ENCODE data around the gene BHLHE23.

BHLHE23 gene

DNA sequence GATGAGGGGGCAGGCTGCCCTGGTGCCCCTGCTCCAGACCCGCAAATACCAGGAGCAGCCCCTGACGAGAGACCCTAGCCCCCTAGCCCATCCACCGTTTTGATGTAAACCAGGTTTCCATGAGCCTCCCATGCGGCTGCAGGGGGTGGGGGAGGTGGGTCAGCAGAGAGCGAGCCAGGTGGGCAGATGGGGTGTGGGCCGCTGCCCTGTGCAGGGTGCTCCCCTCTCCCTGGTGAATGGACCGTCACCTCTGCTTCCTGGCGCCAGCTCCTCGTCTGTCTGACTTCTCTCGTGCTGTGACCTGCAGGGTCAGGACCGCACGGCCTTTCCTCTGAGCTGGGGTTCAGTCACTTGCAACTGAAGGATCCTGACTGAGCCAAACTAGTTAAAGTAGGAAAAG, 15.7 kb upstream of the BHLHE23 start:
- no peak for DNase-seq (ENCODE audit: low read depth)
- Histone ChIP-seq H3K4me1 (ENCODE audit: control insufficient read depth, insufficient read depth, low read length) (peaks cover 7% of the 10 kb centered on the region), H3K27me3 (replicated peaks; ENCODE audit: control insufficient read depth, insufficient read depth, low read length) (peaks cover 86% of the 10 kb centered on the region), H3K9ac (ENCODE audit: low read length) (no peak overlapping the region), H3K36me3 (ENCODE audit: control insufficient read depth, insufficient read depth, low read length, severe bottlenecking) (no peaks in the 10 kb centered on the region), H3K4me3 (ENCODE audit: low read length) (no peak overlapping the region), H3K9me3 (ENCODE audit: control insufficient read depth, low read length) (peaks cover 9% of the 10 kb centered on the region)

DNA sequence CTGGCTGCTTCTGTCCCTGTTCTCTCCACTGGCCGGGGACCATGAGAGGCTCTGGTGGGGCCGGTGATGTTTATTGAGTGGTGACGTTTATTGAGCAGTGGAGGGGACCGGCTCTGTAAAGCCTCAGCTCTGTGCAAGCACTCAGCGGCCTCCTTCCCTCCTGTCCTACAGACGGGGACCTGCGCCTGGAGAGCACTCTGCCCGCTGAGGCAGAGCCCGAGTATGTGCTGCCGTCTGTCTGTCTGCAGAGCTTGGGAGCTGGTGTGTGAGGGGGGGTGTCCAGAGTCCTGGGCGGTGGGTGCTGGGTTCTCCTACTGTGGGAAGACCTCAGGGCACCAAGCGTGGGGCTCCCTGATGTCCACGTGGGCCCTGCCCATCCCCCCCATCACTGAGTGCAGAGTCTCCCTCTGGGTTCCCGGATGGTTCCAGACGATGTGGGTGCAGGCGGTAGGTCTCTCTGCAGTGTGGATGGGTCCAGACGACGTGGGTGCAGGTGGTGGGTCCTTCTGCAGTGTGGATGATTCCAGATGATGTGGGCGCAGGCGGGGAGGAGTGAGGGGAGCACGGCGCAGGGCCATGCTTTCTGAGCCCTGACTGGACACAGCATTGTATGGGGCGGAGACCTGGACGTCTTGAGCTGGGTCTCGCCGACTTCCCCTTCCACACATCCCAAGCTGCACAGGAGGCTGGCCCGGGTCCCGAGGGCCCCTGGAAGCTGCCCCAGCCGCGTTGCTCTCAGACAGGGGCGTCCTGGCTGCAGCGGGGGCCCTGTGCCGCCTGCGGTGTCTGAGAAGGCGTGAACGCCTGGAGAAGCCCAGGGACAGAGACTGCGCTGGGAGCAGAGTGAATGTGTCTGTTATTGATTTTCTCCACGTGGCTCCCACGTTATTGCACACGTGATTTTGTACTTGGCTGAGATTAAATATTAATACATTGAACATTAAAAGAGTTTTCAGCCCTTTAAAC, 14.9 kb upstream of the BHLHE23 start:
- Histone ChIP-seq H3K4me1 (ENCODE audit: control insufficient read depth, insufficient read depth, low read length) (peaks cover 7% of the 10 kb centered on the region), H3K9ac (ENCODE audit: low read length) (no peak overlapping the region), H3K27me3 (replicated peaks; ENCODE audit: control insufficient read depth, insufficient read depth, low read length) (peaks cover 86% of the 10 kb centered on the region), H3K4me3 (ENCODE audit: low read length) (no peak overlapping the region), H3K9me3 (ENCODE audit: control insufficient read depth, low read length) (peaks cover 9% of the 10 kb centered on the region), H3K36me3 (ENCODE audit: control insufficient read depth, insufficient read depth, low read length, severe bottlenecking) (no peaks in the 10 kb centered on the region)
- no peak for DNase-seq (ENCODE audit: low read depth)

DNA sequence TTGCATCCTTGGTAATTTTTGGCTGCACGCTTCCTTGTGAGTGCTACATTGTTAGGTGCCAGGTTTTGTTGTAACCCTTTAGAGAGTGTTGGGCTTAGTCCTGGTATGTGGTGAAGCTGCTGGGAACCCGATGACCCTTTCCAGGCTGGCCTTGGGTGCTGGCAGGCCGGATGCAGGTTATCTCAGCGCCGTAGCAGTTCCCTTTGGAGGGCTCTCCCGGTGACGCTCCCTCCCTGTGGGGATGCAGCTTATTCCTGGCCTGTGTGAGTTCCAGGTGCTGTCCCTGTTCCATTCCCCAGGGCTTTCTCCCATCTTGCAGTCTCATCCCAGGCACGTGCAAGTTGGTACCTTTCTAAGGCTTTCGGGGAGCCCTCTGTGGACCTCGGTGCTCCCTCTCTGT, 13.9 kb upstream of the BHLHE23 start:
- Histone ChIP-seq H3K27me3 (replicated peaks; ENCODE audit: control insufficient read depth, insufficient read depth, low read length) (peaks cover 82% of the 10 kb centered on the region), H3K9ac (ENCODE audit: low read length) (no peak overlapping the region), H3K4me3 (ENCODE audit: low read length) (no peak overlapping the region), H3K9me3 (ENCODE audit: control insufficient read depth, low read length) (peaks cover 9% of the 10 kb centered on the region), H3K4me1 (ENCODE audit: control insufficient read depth, insufficient read depth, low read length) (peaks cover 4% of the 10 kb centered on the region), H3K36me3 (ENCODE audit: control insufficient read depth, insufficient read depth, low read length, severe bottlenecking) (no peaks in the 10 kb centered on the region)
- no peak for DNase-seq (ENCODE audit: low read depth)

DNA sequence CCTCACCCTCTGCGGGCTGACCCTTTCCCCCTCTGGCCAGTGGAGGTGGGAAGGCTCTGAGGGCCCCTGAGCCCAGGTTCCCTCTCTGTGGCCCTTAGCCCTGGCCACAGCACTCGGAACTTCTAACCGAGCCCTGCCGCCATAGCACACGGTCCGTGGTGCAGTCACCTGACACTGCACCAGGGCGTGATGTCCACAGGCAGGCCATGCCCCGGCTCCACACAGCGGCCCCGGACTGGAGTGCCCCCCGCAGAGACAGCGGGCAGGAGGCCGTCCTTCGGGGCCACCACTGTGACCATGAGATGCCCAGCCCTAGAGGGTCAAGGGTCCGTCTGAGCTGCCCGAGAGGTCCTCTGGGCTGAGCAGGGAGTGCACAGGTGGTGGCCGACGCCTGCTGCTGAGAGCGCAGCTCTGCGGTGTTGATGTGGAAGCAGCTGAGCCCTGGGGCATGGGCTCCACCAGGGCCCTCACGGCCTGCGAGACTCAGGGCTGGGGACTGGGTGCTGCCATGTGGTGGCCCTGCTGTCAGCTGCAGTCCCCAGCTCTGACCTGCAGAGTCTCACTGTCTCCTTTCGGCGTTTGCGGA, 11.2 kb upstream of the BHLHE23 start:
- Histone ChIP-seq H3K36me3 (ENCODE audit: control insufficient read depth, insufficient read depth, low read length, severe bottlenecking) (no peaks in the 10 kb centered on the region), H3K9me3 (ENCODE audit: control insufficient read depth, low read length) (peaks cover 22% of the 10 kb centered on the region), H3K4me3 (ENCODE audit: low read length) (no peak overlapping the region), H3K27me3 (replicated peaks; ENCODE audit: control insufficient read depth, insufficient read depth, low read length) (peaks cover 85% of the 10 kb centered on the region), H3K4me1 (ENCODE audit: control insufficient read depth, insufficient read depth, low read length) (no peaks in the 10 kb centered on the region), H3K9ac (ENCODE audit: low read length) (no peak overlapping the region)
- no peak for DNase-seq (ENCODE audit: low read depth)

DNA sequence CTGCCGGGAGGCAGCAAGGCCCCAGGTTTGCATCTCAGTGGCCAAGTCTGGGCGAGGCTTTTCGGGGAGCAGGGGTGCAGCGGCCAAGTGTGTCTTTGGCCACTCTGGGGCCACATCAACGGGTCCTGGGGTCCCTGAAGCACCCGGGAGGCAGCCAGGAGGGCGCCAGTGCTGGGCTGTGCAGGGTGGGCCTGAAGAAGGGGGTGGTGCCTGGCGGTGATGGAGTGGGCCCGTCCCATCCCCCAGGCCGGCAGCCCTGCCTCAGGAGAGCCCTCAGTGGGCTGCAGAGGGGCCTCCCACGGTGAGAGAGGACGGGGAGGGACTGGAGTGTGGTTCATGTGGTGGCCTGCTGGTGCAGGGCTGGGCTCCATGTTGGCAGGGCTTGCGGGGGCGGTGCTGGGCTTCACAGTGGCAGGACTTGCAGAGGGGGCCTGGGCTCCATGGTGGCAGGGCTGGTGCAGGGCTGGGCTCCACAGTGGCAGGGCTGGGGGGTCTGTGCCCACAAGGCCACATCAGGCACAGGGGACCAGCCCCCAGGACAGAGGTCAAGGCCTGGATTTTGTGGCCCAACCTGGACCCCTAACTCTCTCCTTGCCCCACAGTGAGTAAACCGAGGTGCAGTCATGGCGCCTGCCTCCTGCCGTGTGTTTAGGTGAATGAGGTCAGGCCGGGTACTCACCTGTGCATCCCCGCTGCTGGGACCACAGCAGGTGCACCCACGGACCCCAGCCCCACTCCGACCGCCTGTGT, 10.5 kb upstream of the BHLHE23 start:
- H3K9me3 ChIP-seq (ENCODE audit: control insufficient read depth, low read length): peaks cover 28% of the 10 kb centered on the region
- H3K4me1 ChIP-seq (ENCODE audit: control insufficient read depth, insufficient read depth, low read length): no peaks in the 10 kb centered on the region
- H3K27me3 ChIP-seq (replicated peaks; ENCODE audit: control insufficient read depth, insufficient read depth, low read length): peaks cover 84% of the 10 kb centered on the region
- no peaks in the 10 kb centered on the region for H3K36me3 ChIP-seq (ENCODE audit: control insufficient read depth, insufficient read depth, low read length, severe bottlenecking)
- H3K9ac ChIP-seq (ENCODE audit: low read length): no peak overlapping the region
- H3K4me3 ChIP-seq (ENCODE audit: low read length): no peak overlapping the region
- DNase-seq (ENCODE audit: low read depth): no peak

DNA sequence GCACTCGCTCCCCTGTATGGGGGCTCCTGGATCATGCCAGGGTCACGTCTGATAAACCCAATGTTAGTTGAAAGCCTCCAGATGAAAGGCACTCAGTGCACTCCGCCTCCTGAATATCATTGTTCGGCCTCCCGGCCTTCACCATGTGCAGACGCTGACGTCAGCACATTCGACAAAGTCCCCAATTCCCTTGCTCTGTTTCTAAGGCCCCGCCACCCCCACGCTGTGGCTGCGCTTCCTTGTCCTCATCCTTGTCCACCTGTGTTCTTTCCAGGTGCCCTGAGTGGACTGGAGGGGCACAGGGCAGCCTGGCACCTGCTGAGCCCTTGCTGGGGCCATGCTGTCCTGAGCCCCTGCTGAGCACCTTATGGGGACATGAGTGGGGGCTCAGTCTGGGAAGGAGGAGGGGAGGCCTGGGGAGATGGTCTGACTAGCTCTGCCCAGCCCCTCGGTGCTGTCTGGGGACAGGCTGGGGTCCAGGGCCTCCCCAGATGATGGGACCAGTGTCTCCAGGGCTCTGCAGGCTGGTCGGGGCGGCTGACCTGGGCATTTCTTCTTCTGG, 9.8 kb upstream of the BHLHE23 start:
- no peak for DNase-seq (ENCODE audit: low read depth)
- H3K36me3 ChIP-seq (ENCODE audit: control insufficient read depth, insufficient read depth, low read length, severe bottlenecking): no peaks in the 10 kb centered on the region
- peaks cover 28% of the 10 kb centered on the region for H3K9me3 ChIP-seq (ENCODE audit: control insufficient read depth, low read length)
- H3K27me3 ChIP-seq (replicated peaks; ENCODE audit: control insufficient read depth, insufficient read depth, low read length): peaks cover 83% of the 10 kb centered on the region
- H3K4me3 ChIP-seq (ENCODE audit: low read length): no peak overlapping the region
- H3K9ac ChIP-seq (ENCODE audit: low read length): no peak overlapping the region
- no peaks in the 10 kb centered on the region for H3K4me1 ChIP-seq (ENCODE audit: control insufficient read depth, insufficient read depth, low read length)

DNA sequence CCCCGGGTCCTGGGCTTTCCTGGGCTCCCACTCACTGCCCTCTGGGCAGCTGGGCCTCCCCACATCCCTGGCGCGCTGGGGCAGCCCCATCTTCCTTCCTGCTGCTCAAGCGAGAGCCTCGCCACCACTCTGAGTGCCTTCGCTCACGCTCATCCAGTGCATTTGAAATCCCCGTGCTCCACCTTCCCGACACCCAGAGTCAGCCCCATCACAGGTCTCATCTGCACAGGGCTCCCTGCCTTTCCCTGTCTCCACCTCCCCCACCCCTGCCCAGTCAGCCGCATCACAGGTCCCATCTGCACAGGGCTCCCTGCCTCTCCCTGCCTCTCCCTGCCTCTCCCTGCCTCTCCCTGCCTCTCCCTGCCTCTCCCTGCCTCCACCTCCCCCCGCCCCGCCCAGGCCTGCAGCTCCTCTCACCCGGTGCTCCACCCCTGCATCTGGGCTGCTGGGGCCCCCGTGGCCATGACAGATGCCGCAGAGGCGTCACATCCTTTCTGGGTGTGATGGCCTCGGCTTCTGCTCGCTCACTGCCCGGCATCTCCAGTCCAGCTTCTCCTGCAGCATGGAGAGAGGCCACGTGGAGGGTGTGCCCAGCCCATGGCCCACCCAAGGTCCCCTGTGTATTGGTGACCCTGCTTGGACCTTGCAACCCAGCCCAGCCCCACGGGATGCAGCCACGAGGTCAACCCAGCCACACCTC, 9.0 kb upstream of the BHLHE23 start:
- H3K9ac ChIP-seq (ENCODE audit: low read length): no peak overlapping the region
- no peak overlapping the region for H3K4me3 ChIP-seq (ENCODE audit: low read length)
- H3K9me3 ChIP-seq (ENCODE audit: control insufficient read depth, low read length): peaks cover 26% of the 10 kb centered on the region
- no peaks in the 10 kb centered on the region for H3K4me1 ChIP-seq (ENCODE audit: control insufficient read depth, insufficient read depth, low read length)
- H3K27me3 ChIP-seq (replicated peaks; ENCODE audit: control insufficient read depth, insufficient read depth, low read length): peaks cover 82% of the 10 kb centered on the region
- H3K36me3 ChIP-seq (ENCODE audit: control insufficient read depth, insufficient read depth, low read length, severe bottlenecking): no peaks in the 10 kb centered on the region
- no peak for DNase-seq (ENCODE audit: low read depth)

DNA sequence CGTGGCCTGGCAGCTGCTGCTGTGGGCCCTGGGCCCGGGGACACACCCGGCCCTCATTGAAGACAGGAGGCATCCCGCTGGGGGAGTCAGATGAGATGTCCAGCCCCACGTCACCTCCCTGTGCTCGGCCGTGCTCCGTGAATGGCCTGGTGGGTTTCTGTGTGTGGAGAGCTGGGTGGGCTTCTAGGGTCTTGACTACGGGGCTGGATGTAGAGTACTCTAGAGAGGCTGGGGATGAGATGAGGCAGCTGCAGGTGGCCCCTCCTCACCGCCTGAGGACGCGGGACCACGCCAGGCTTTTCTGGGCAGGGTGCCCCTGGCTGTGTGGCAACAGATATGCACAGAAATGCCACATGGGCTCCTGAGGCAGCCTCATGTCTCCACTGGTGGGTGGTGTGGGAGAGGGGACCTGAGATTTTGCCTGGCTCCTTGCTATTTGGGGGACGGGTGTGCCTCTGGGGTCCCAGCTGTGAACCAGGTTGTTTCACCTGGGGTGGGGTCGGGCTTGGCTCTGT, 8.4 kb upstream of the BHLHE23 start:
- no peaks in the 10 kb centered on the region for H3K4me1 ChIP-seq (ENCODE audit: control insufficient read depth, insufficient read depth, low read length)
- no peaks in the 10 kb centered on the region for H3K36me3 ChIP-seq (ENCODE audit: control insufficient read depth, insufficient read depth, low read length, severe bottlenecking)
- H3K9me3 ChIP-seq (ENCODE audit: control insufficient read depth, low read length): peaks cover 20% of the 10 kb centered on the region
- DNase-seq (ENCODE audit: low read depth): no peak
- H3K9ac ChIP-seq (ENCODE audit: low read length): no peak overlapping the region
- peaks cover 80% of the 10 kb centered on the region for H3K27me3 ChIP-seq (replicated peaks; ENCODE audit: control insufficient read depth, insufficient read depth, low read length)
- H3K4me3 ChIP-seq (ENCODE audit: low read length): no peak overlapping the region

DNA sequence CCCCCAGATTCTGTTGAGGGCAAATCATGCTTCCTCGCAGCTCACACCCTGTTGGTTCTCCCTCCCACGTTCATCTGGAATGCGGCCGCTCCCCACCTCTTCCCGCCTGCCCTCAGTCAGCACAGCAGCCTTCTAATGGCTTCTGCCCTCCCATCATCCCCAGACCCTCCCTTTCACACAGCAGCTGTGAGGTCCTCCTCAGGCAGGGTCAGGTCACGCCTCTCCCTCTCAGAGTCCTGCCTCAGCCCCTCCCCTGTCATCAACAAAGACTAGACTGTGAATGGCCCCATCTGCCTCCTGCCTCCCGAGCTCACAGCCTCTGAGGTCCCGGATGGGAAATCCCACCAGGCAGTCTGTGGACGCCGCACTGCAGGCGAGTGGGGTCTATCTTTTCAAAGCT, 7.9 kb upstream of the BHLHE23 start:
- Histone ChIP-seq H3K4me1 (ENCODE audit: control insufficient read depth, insufficient read depth, low read length) (no peaks in the 10 kb centered on the region), H3K36me3 (ENCODE audit: control insufficient read depth, insufficient read depth, low read length, severe bottlenecking) (no peaks in the 10 kb centered on the region), H3K9me3 (ENCODE audit: control insufficient read depth, low read length) (peaks cover 19% of the 10 kb centered on the region), H3K9ac (ENCODE audit: low read length) (no peak overlapping the region), H3K4me3 (ENCODE audit: low read length) (no peak overlapping the region), H3K27me3 (replicated peaks; ENCODE audit: control insufficient read depth, insufficient read depth, low read length) (peaks cover 81% of the 10 kb centered on the region)
- no peak for DNase-seq (ENCODE audit: low read depth)

DNA sequence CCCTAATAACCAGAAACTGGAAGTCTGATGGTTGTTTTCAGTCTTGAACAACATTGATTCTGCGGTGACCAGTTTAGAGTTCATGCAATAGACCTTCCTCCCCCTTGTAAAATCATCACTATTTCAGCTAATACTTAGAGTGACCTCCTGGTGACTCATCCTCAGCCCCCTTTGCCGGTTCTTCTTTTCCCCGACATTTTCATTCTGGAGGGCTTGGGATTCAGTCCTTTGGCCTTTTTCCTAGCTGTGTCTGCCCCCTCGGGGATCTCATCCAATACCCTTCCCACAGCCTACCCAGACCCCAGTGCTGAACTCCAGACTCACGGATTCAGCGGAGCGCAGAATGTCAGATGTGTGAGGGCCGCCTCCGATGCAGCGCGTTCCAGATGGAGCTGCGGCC, 7.5 kb upstream of the BHLHE23 start:
- no peaks in the 10 kb centered on the region for H3K4me1 ChIP-seq (ENCODE audit: control insufficient read depth, insufficient read depth, low read length)
- no peak for DNase-seq (ENCODE audit: low read depth)
- no peak overlapping the region for H3K9ac ChIP-seq (ENCODE audit: low read length)
- H3K4me3 ChIP-seq (ENCODE audit: low read length): no peak overlapping the region
- peaks cover 19% of the 10 kb centered on the region for H3K9me3 ChIP-seq (ENCODE audit: control insufficient read depth, low read length)
- peaks cover 81% of the 10 kb centered on the region for H3K27me3 ChIP-seq (replicated peaks; ENCODE audit: control insufficient read depth, insufficient read depth, low read length)
- no peaks in the 10 kb centered on the region for H3K36me3 ChIP-seq (ENCODE audit: control insufficient read depth, insufficient read depth, low read length, severe bottlenecking)
